Esophagus squamous epithelium (tissue), 4 donors: ENCODE data around the gene RANGAP1.

Experiments
- CTCF ChIP-seq, 6 experiments: fragments of 450-650 bp in 4 of 6; fragments of 200-600 bp in 2 of 6; sonication (generic) in 2 of 6; IDR thresholded peaks; one replicate each; pipeline ENCODE4 v1.5.1; 2016 to 2019; ENCODE audit warnings: antibody characterized with exemption in 6 of 6, mild to moderate bottlenecking in 4 of 6, moderate library complexity in 4 of 6
- POLR2A ChIP-seq, 4 donors: fragments of 450-650 bp; IDR thresholded peaks; one replicate each; pipeline ENCODE4 v1.6.1; 2017; ENCODE audit warnings: antibody characterized with exemption in 4 of 4, mild to moderate bottlenecking in 4 of 4, moderate library complexity in 3 of 4

DNA sequence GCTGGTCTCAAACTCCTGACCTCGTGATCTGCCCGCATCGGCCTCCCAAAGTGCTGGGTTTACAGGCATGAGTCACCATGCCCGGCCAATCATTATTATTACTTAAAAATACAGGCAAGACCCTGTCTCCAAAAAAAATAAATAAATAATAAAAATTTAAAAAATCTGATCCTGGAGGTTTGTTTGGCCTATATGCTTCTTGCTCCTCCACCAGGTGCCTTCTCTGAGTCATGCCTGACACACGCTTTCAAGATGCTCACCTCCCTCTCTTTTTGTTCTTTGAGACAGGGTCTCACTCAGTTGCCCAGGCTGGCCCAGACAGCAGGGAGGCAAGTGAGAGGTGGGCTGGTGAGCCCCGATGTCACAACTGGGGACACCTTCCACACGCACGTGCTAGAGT is 28.8 kb upstream of the RANGAP1 start:
- TF ChIP-seq CTCF (IDR thresholded peaks at IDR 0.05), result no peak
- TF ChIP-seq POLR2A (IDR thresholded peaks at IDR 0.05), result no peak
